Esophagus muscularis mucosa (tissue), 3 donors: ENCODE results near the gene PLPP4.

Source experiments
- CTCF ChIP-seq, 3 experiments: fragments of 200-600 bp in 2 of 3; fragments of 450-650 bp in 1 of 3; sonication (generic) in 2 of 3; IDR thresholded peaks; one replicate each; pipeline ENCODE4 v1.5.1; 2017 to 2019; ENCODE audit warnings: antibody characterized with exemption in 3 of 3, mild to moderate bottlenecking in 2 of 3, moderate library complexity in 1 of 3
- POLR2A ChIP-seq: fragments of 450-650 bp; IDR thresholded peaks from one replicate; pipeline ENCODE4 v1.6.1; 2017; ENCODE audit warnings: antibody characterized with exemption, moderate library complexity, mild to moderate bottlenecking, low read depth

- TF ChIP-seq POLR2A: no peak
- TF ChIP-seq CTCF (IDR thresholded peaks at IDR 0.05): no peak
These were observed 73.7 kb downstream of the PLPP4 start for GRCh38 chr10:120530699-120531098.
